Nephron progenitor cell (in vitro differentiated cells): ENCODE measurements around the gene ELAVL3.

Experiments used
- DNase-seq: peaks from one replicate; pipeline ENCODE4 v3.0.0; 2021
- H3K27ac Mint-ChIP-seq: 2 replicates; pipeline ENCODE4 v1.8.0; 2021; ENCODE audit warnings: mild to moderate bottlenecking, moderate library complexity, mixed read lengths
- H3K27me3 Mint-ChIP-seq: 2 replicates; pipeline ENCODE4 v1.8.0; 2021; ENCODE audit warnings: mild to moderate bottlenecking, low read depth, mixed read lengths; ENCODE audit not compliant: poor library complexity
- H3K36me3 Mint-ChIP-seq: 2 replicates; pipeline ENCODE4 v1.8.0; 2021; ENCODE audit warnings: low read depth, mixed read lengths
- H3K4me1 Mint-ChIP-seq: 2 replicates; pipeline ENCODE4 v1.8.0; 2021; ENCODE audit warnings: mixed read lengths
- H3K4me3 Mint-ChIP-seq: 2 replicates; pipeline ENCODE4 v1.8.0; 2021; ENCODE audit warnings: mild to moderate bottlenecking, moderate library complexity, mixed read lengths
- H3K9me3 Mint-ChIP-seq: 2 replicates; pipeline ENCODE4 v1.8.0; 2021; ENCODE audit warnings: mild to moderate bottlenecking, moderate library complexity, mixed read lengths
- CTCF ChIP-seq: fragments of 200-600 bp; sonication (generic); IDR thresholded peaks from 2 replicates; pipeline ENCODE4 v1.5.0; 2021; ENCODE audit warnings: antibody characterized with exemption

ELAVL3 gene

GRCh38 chr19:11426656-11427055 is 54.2 kb downstream of the ELAVL3 start:
- no peak for TF ChIP-seq CTCF
- Mint-ChIP-seq H3K9me3 (peaks cover 5% of the 10 kb centered on the region), H3K36me3 (no peaks in the 10 kb centered on the region), H3K4me3 (no peak overlapping the region), H3K27ac (no peak overlapping the region), H3K4me1 (peaks cover 16% of the 10 kb centered on the region), H3K27me3 (peaks cover 30% of the 10 kb centered on the region)
- DNase-seq = no peak

- Mint-ChIP-seq H3K4me3 (no peak overlapping the region), H3K4me1 (peaks cover 22% of the 10 kb centered on the region), H3K9me3 (peaks cover 5% of the 10 kb centered on the region), H3K27ac (no peak overlapping the region), H3K36me3 (no peaks in the 10 kb centered on the region), H3K27me3 (peaks cover 38% of the 10 kb centered on the region)
- no peak for TF ChIP-seq CTCF
- DNase-seq = no peak
These were observed 55.0 kb downstream of the ELAVL3 start for GRCh38 chr19:11425719-11426457.

- Mint-ChIP-seq H3K9me3 (peaks cover 5% of the 10 kb centered on the region), H3K27me3 (peaks cover 55% of the 10 kb centered on the region), H3K27ac (no peak overlapping the region), H3K4me3 (no peak overlapping the region), H3K4me1 (peaks cover 30% of the 10 kb centered on the region), H3K36me3 (no peaks in the 10 kb centered on the region)
- TF ChIP-seq CTCF = no peak
- DNase-seq = no peak
These were observed 57.1 kb downstream of the ELAVL3 start for GRCh38 chr19:11423791-11424181.

GRCh38 chr19:11423164-11423790 is 57.6 kb downstream of the ELAVL3 start:
- Mint-ChIP-seq H3K4me3 (no peak overlapping the region), H3K27me3 (peaks cover 60% of the 10 kb centered on the region), H3K4me1 (peaks cover 32% of the 10 kb centered on the region), H3K9me3 (peaks cover 5% of the 10 kb centered on the region), H3K27ac (no peak overlapping the region), H3K36me3 (no peaks in the 10 kb centered on the region)
- no peak for DNase-seq
- TF ChIP-seq CTCF = no peak

- Mint-ChIP-seq H3K4me3 (peak overlapping the region; percentile 80), H3K27me3 (peaks cover 69% of the 10 kb centered on the region), H3K36me3 (no peaks in the 10 kb centered on the region), H3K9me3 (peaks cover 5% of the 10 kb centered on the region), H3K27ac (no peak overlapping the region), H3K4me1 (peaks cover 41% of the 10 kb centered on the region)
- DNase-seq = peak; percentile 70
- no peak for TF ChIP-seq CTCF
These were observed 58.4 kb downstream of the ELAVL3 start for GRCh38 chr19:11422163-11423065.
